CD4-positive, alpha-beta memory T cell (primary cell): ENCODE measurements around the gene SLC6A3. TPM values are rescaled to one million over a fixed set of nuclear protein-coding genes. Genes with fewer than 3 reads are reported as not detected.
"Not testable (repeated sequence)": the region's sequence is repeated elsewhere in the genome, so short reads cannot be mapped to it uniquely, and the experiment has no call there.

ENCODE experiments used
- CTCF ChIA-PET: fragments of 350-600 bp; sonication (Branson Sonifier 250); formaldehyde crosslinking; loops from one replicate; lab custom pipeline; 2021; ENCODE audit warnings: inconsistent platforms; ENCODE audit not compliant: partially characterized antibody; lab: Charles Lee
- POLR2A ChIA-PET: fragments of 350-600 bp; sonication (Branson Sonifier 250); formaldehyde crosslinking; loops from one replicate; lab custom pipeline; 2021; ENCODE audit not compliant: partially characterized antibody; lab: Charles Lee
- DNase-seq, 5 donors: peaks; one replicate each; pipeline versions ENCODE4 v3.0.0 to v3.0.0-alpha.2; 2020 to 2022; ENCODE audit warnings: mixed read lengths in 1 of 5
- H3K27ac ChIP-seq: one replicate; pipeline ENCODE4 v1.7.0; 2013; ENCODE audit warnings: low read depth, low read length
- H3K27me3 ChIP-seq: 2 replicates; pipeline ENCODE4 v1.7.0; 2013; ENCODE audit warnings: mild to moderate bottlenecking, low read length, moderate library complexity; ENCODE audit not compliant: insufficient read depth
- H3K36me3 ChIP-seq: 2 replicates; pipeline ENCODE4 v1.7.0; 2013; ENCODE audit warnings: mild to moderate bottlenecking, low read length, moderate library complexity; ENCODE audit not compliant: insufficient read depth
- H3K4me1 ChIP-seq: 2 replicates; pipeline ENCODE4 v1.7.0; 2013; ENCODE audit warnings: mild to moderate bottlenecking, low read length, moderate library complexity; ENCODE audit not compliant: insufficient read depth
- H3K4me3 ChIP-seq, 2 donors: one replicate each; pipeline ENCODE4 v1.7.0; 2013; ENCODE audit warnings: low read length in 2 of 2, mild to moderate bottlenecking in 1 of 2
- H3K9me3 ChIP-seq, 2 donors: one replicate each; pipeline ENCODE4 v1.7.0; 2013; ENCODE audit warnings: low read length in 2 of 2, control low read depth in 1 of 2; ENCODE audit not compliant: control insufficient read depth in 1 of 2
- H3K27ac Mint-ChIP-seq, 7 donors: one replicate each; pipeline ENCODE4 v1.8.0; 2020 to 2021; ENCODE audit warnings: mixed read lengths in 7 of 7, mild to moderate bottlenecking in 6 of 7, inconsistent platforms in 3 of 7, moderate library complexity in 3 of 7
- H3K27me3 Mint-ChIP-seq, 2 donors: one replicate each; pipeline ENCODE4 v1.8.0; 2020 to 2021; ENCODE audit warnings: mixed read lengths in 2 of 2
- H3K36me3 Mint-ChIP-seq, 2 donors: one replicate each; pipeline ENCODE4 v1.8.0; 2020 to 2021; ENCODE audit warnings: mixed read lengths in 2 of 2, inconsistent platforms in 1 of 2, mild to moderate bottlenecking in 1 of 2
- H3K4me1 Mint-ChIP-seq, 4 donors: one replicate each; pipeline ENCODE4 v1.8.0; 2020 to 2021; ENCODE audit warnings: mixed read lengths in 4 of 4, mild to moderate bottlenecking in 1 of 4
- H3K4me3 Mint-ChIP-seq, 8 donors: one replicate each; pipeline ENCODE4 v1.8.0; 2020 to 2021; ENCODE audit warnings: mixed read lengths in 8 of 8, mild to moderate bottlenecking in 7 of 8, moderate library complexity in 6 of 8, inconsistent platforms in 3 of 8
- H3K9me3 Mint-ChIP-seq, 8 donors: one replicate each; pipeline ENCODE4 v1.8.0; 2020 to 2021; ENCODE audit warnings: mixed read lengths in 8 of 8, mild to moderate bottlenecking in 5 of 8, inconsistent platforms in 3 of 8, moderate library complexity in 1 of 8
- intact Hi-C: fragments of 100-400 bp; cut with micrococcal nuclease; formaldehyde crosslinking; loops from one replicate; pipeline ENCODE4 v1.15.1; 2023
- polyA plus RNA-seq, 2 donors: library from polyadenylated mRNA; unstranded; fragments of 300-500 nt; fragmentation: Illumina TruSeq; gene quantifications; one replicate each; pipeline ENCODE4 v1.2.3, GENCODE V29; 2021
- total RNA-seq, 2 experiments: library from RNA; stranded (reverse); gene quantifications; one replicate each; pipeline ENCODE4 v1.2.3, GENCODE V29; 2021

Gene SLC6A3
- total and polyA plus RNA-seq, 4 experiments from 2014 or later = not detected

DNA sequence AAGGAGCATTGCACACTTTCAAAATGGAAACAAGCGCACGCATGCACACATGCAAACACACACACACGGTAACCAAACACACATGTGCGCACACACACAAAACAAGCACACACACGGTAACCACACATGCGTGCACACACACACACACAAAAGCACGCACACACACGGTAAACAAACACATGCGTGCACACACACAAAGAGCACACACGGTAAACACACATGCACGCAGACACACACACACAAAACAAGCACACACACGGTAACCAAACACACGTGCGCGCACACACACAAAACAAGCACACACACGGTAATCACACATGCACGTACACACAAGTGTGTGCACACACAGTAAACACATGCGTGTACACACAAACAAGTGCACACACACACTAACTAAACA is 19.3 kb upstream of the SLC6A3 start:
- H3K27ac Mint-ChIP-seq = no peak overlapping the region
- H3K36me3 Mint-ChIP-seq = peaks cover 26 to 37% of the 10 kb centered on the region in 2 donors
- H3K4me3 Mint-ChIP-seq = no peak overlapping the region
- Histone ChIP-seq H3K36me3 (peaks cover 18% of the 10 kb centered on the region), H3K4me1 (no peaks in the 10 kb centered on the region), H3K4me3 (no peak overlapping the region), H3K9me3 (no peaks in the 10 kb centered on the region), H3K27me3 (no peaks in the 10 kb centered on the region), H3K27ac (no peak overlapping the region)
- POLR2A ChIA-PET = no interaction called here
- no peak for DNase-seq
- H3K4me1 Mint-ChIP-seq = no peaks in the 10 kb centered on the region
- CTCF ChIA-PET = interaction anchor here (0.9 kb wide), 1 partner anchor 13 kb away, joined by 3 read pairs; no protein-coding TSS in a partner anchor
- no peaks in the 10 kb centered on the region for H3K27me3 Mint-ChIP-seq
- H3K9me3 Mint-ChIP-seq = peaks cover 0 to 1% (median 0%) of the 10 kb centered on the region in 8 donors
- intact Hi-C loops = no loop called here

DNA sequence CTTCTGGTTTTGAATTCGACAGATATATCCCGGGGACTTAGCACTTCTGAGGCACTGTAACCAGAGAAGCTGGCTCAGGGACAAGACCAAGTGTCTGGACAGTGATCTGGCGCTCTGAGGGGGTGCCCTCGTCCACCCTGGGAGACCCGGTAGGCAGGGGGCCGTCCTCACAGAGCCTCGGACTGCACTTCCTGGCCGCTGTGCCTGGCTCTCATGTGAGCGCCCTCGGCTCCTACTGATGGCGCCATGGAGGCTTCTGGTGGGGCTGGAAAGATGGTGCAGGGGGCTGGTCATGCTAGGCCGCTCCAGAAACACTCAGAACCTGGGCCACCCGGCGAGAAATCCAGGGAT is 18.8 kb upstream of the SLC6A3 start:
- intact Hi-C loops = no loop called here
- CTCF ChIA-PET = interaction anchor here (0.9 kb wide), 1 partner anchor 12 kb away, joined by 3 read pairs; no protein-coding TSS in a partner anchor
- Mint-ChIP-seq H3K4me1 (no peaks in the 10 kb centered on the region), H3K27ac (no peak overlapping the region), H3K27me3 (no peaks in the 10 kb centered on the region), H3K36me3 (peaks cover 26 to 37% of the 10 kb centered on the region in 2 donors), H3K4me3 (no peak overlapping the region), H3K9me3 (peaks cover 0 to 1% (median 0%) of the 10 kb centered on the region in 8 donors)
- no peaks in the 10 kb centered on the region for H3K4me1 ChIP-seq
- H3K27ac ChIP-seq = no peak overlapping the region
- no peak overlapping the region for H3K4me3 ChIP-seq
- no peaks in the 10 kb centered on the region for H3K27me3 ChIP-seq
- POLR2A ChIA-PET = no interaction called here
- DNase-seq = no peak
- peaks cover 18% of the 10 kb centered on the region for H3K36me3 ChIP-seq
- H3K9me3 ChIP-seq = no peaks in the 10 kb centered on the region

DNA sequence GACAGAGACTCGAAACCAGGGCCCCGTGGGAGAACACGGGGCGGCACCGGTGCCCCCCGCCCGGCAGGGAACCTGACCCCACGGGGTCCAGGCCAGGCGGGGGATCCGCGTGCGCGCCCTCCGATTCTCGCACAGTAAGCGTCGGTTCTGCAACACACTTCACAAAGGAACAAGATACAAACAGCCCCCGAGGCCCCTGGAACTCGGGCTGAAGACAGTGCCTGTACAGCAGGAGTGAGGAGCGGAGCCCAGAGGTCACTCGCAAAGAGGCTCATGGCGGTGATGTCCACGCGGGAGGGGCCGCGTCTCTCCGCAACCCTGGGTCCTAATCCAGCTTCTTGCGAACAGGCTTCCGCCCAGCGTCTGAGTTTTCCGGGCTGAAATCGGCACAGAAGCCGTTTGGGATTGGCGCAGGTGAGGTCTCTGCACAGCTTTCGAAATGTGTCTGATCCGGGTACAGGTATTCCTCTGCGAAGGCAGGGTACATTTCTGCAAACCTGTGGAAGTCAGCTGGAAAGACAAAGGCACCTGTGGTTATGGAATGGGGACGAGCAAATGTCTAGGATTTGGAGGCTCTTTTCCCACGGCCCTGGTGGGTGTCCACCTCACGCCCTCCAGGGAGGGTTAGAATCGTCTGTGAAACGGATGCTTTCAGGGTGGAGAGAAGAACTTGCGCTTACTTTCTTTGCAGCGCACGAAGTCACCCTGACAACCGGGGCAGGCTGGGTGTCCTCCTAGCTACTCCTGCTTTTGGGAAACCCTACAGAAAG is 18.3 kb upstream of the SLC6A3 start:
- no peaks in the 10 kb centered on the region for H3K4me1 Mint-ChIP-seq
- no peak for DNase-seq
- no peak overlapping the region for H3K4me3 ChIP-seq
- intact Hi-C loops = no loop called here
- POLR2A ChIA-PET = no interaction called here
- no peak overlapping the region for H3K27ac Mint-ChIP-seq
- H3K9me3 Mint-ChIP-seq = peaks cover 0 to 1% (median 0%) of the 10 kb centered on the region in 8 donors
- no peaks in the 10 kb centered on the region for H3K4me1 ChIP-seq
- H3K36me3 ChIP-seq = peaks cover 18% of the 10 kb centered on the region
- H3K9me3 ChIP-seq = no peaks in the 10 kb centered on the region
- peaks cover 26 to 37% of the 10 kb centered on the region in 2 donors for H3K36me3 Mint-ChIP-seq
- H3K27me3 Mint-ChIP-seq = no peaks in the 10 kb centered on the region
- no peak overlapping the region for H3K27ac ChIP-seq
- CTCF ChIA-PET = interaction anchor here (0.9 kb wide), 1 partner anchor 12 kb away, joined by 3 read pairs; no protein-coding TSS in a partner anchor
- no peak overlapping the region for H3K4me3 Mint-ChIP-seq
- no peaks in the 10 kb centered on the region for H3K27me3 ChIP-seq

DNA sequence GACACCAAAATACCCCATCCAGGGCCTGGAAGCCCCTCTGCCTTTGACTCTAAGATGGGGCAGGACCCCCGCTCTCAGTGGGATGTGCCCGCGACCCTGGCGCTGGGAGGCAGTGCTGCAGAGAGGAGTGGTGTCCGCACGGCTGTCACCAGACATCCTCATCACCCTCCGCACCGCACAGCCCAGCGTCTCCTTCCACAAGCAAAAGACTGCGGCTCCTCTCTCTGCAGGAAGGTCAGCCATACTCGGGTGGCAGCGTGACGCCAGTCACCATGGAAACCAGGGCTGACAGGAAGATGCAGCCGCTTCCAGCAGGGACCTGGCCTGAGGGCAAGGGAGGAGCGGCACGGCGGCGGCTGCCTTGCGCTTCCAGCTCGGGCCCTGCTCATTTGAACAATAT is 17.1 kb upstream of the SLC6A3 start:
- H3K4me1 Mint-ChIP-seq = no peaks in the 10 kb centered on the region
- Histone ChIP-seq H3K4me1 (no peaks in the 10 kb centered on the region), H3K4me3 (no peak overlapping the region), H3K27ac (no peak overlapping the region), H3K36me3 (peaks cover 18% of the 10 kb centered on the region), H3K9me3 (no peaks in the 10 kb centered on the region), H3K27me3 (no peaks in the 10 kb centered on the region)
- CTCF ChIA-PET = no interaction called here
- peaks cover 26 to 32% of the 10 kb centered on the region in 2 donors for H3K36me3 Mint-ChIP-seq
- peak overlapping the region in 1 of 7 donors; percentile 36 for H3K27ac Mint-ChIP-seq
- POLR2A ChIA-PET = no interaction called here
- intact Hi-C loops = no loop called here
- no peak overlapping the region for H3K4me3 Mint-ChIP-seq
- no peak for DNase-seq
- H3K9me3 Mint-ChIP-seq = peaks cover 0 to 1% (median 0%) of the 10 kb centered on the region in 8 donors
- H3K27me3 Mint-ChIP-seq = no peaks in the 10 kb centered on the region

GRCh38 chr5:1461396-1461795 is 16.2 kb upstream of the SLC6A3 start:
- peaks cover 29 to 32% of the 10 kb centered on the region in 2 donors for H3K36me3 Mint-ChIP-seq
- peaks cover 18% of the 10 kb centered on the region for H3K36me3 ChIP-seq

DNA sequence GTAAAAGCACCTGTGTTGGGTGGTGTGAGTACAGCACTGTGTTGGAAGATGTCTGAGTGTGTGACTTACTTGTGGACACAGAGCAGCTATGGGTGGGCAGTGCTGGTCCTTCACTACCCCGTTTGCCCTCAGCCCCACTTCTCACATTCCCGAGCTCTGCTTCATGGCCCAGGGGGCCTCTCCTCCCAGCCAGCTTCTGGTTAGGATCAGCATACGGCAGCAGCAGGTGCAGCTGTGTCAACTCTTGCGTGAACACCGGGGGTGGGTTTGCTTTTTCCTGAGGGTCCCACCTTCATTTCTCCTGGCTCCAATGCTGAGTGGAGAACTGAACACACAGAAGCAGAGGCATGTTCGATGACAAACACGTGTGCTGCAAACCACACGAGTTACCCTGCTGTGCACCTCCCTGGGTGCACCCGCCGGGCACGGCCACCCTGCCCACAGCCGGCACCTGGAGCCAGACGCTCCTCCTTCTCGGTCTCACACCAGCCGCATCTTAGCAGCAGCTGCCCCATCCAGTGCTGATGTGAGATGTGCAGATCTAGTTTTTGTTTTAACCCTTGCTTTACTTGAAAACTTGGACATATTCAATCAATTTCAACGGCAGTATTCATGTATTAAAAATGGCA is 14.9 kb upstream of the SLC6A3 start:
- H3K27ac Mint-ChIP-seq = peak overlapping the region in 1 of 7 donors; percentile 12

More at GRCh38 chr5:1461396-1461795, 16.2 kb upstream of the SLC6A3 start:
- H3K4me3 ChIP-seq = no peak overlapping the region
- no peaks in the 10 kb centered on the region for H3K27me3 ChIP-seq
- intact Hi-C loops = no loop called here
- H3K9me3 ChIP-seq = no peaks in the 10 kb centered on the region
- Mint-ChIP-seq H3K27ac (no peak overlapping the region), H3K9me3 (peaks cover 0 to 6% (median 5%) of the 10 kb centered on the region in 8 donors), H3K4me3 (no peak overlapping the region), H3K27me3 (no peaks in the 10 kb centered on the region), H3K4me1 (no peaks in the 10 kb centered on the region)
- POLR2A ChIA-PET = no interaction called here
- H3K4me1 ChIP-seq = no peaks in the 10 kb centered on the region
- DNase-seq = no peak
- CTCF ChIA-PET = no interaction called here
- H3K27ac ChIP-seq = no peak overlapping the region

GRCh38 chr5:1459435-1459834 is 14.2 kb upstream of the SLC6A3 start:
- POLR2A ChIA-PET, H3K27me3 ChIP-seq, H3K4me3 Mint-ChIP-seq, H3K9me3 ChIP-seq, DNase-seq, H3K27ac Mint-ChIP-seq, CTCF ChIA-PET, H3K4me1 ChIP-seq, H3K27ac ChIP-seq, intact Hi-C loops, H3K4me1 Mint-ChIP-seq, H3K4me3 ChIP-seq, H3K27me3 Mint-ChIP-seq: not testable (repeated sequence)
- peaks cover 18% of the 10 kb centered on the region for H3K36me3 ChIP-seq
- Mint-ChIP-seq H3K9me3 (peaks cover 0 to 22% (median 14%) of the 10 kb centered on the region in 8 donors), H3K36me3 (peaks cover 24 to 25% of the 10 kb centered on the region in 2 donors)

More for the DNA sequence above, 14.9 kb upstream of the SLC6A3 start:
- intact Hi-C loops = no loop called here
- no peaks in the 10 kb centered on the region for H3K4me1 Mint-ChIP-seq
- peaks cover 0 to 14% (median 7%) of the 10 kb centered on the region in 8 donors for H3K9me3 Mint-ChIP-seq
- Histone ChIP-seq H3K27ac (no peak overlapping the region), H3K36me3 (peaks cover 18% of the 10 kb centered on the region), H3K4me3 (no peak overlapping the region), H3K4me1 (no peaks in the 10 kb centered on the region), H3K27me3 (no peaks in the 10 kb centered on the region), H3K9me3 (no peaks in the 10 kb centered on the region)
- no peaks in the 10 kb centered on the region for H3K27me3 Mint-ChIP-seq
- H3K36me3 Mint-ChIP-seq = peaks cover 25 to 26% of the 10 kb centered on the region in 2 donors
- H3K4me3 Mint-ChIP-seq = no peak overlapping the region
- ChIA-PET POLR2A (no interaction called here), CTCF (no interaction called here)
- no peak for DNase-seq
